ENCODE measurements around the gene CLN6. TPM values are rescaled to one million over a fixed set of nuclear protein-coding genes. Genes with fewer than 3 reads are reported as not detected.

Gene CLN6
- total and polyA plus RNA-seq, 8 donors, result 6.4 to 151 (median 17.3) TPM

DNA sequence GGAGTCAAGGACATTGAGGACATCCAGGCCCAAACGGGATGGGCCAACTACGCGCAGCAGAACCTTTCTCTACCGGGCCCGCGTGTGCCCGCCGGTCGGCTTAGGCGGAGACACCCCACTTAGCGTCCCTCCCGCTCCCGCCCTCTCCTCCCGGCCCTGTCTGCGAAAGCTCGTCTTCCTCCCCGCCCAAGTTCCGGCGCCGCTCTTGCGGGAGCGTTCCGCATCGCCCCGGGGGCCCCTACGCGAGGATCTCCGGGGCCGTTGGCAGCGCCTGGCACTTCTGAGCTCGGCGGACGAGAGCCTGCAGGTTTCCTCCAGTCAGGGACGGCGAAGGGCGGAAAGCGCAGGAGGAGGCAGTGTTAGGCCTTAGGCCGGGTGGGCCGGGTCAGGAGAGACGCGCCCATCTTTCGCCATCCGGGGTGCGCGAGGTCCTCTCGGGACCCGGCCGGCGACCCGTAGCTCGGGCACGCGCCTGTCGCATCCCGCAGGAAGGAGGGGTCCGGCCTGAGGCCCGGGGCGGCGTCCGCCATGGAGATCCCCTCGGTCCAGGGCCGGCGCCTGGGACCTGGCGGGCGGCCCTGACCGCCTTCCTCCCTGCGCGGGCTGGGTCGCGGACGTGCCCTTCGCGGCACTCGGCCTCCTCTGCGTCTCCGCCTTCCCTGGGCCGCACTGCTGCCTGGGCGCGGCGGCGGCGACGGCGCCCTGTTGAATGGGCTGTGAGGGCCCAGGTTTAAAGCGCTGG is 48.2 kb upstream of the CLN6 start, which contains the start of gene FEM1B:
FEM1B (plus strand) TSS at position 143 of the 742 bp plus-strand sequence. CDS start 673 bp downstream, outside the sequence.
- H3K27ac ChIP-seq, result peak within 1 kb of the TSS; percentile 96 to 99 (median 97)
- intact Hi-C loops (cut with DNase I; ENCODE audit: low total_unique reads), result no loop called here
- peaks cover 48 to 80% (median 72%) of the 10 kb centered on the region in 4 donors for H3K4me1 ChIP-seq
- H3K27me3 ChIP-seq, result no peaks in the 10 kb centered on the region
- H3K9me3 ChIP-seq, result no peaks in the 10 kb centered on the region
- peak within 1 kb of the TSS; percentile 78 to 98 (median 86) for H3K4me3 ChIP-seq
- TF ChIP-seq EP300 (IDR thresholded peaks at IDR 0.05), result no peak
- TF ChIP-seq, protein P1, sequence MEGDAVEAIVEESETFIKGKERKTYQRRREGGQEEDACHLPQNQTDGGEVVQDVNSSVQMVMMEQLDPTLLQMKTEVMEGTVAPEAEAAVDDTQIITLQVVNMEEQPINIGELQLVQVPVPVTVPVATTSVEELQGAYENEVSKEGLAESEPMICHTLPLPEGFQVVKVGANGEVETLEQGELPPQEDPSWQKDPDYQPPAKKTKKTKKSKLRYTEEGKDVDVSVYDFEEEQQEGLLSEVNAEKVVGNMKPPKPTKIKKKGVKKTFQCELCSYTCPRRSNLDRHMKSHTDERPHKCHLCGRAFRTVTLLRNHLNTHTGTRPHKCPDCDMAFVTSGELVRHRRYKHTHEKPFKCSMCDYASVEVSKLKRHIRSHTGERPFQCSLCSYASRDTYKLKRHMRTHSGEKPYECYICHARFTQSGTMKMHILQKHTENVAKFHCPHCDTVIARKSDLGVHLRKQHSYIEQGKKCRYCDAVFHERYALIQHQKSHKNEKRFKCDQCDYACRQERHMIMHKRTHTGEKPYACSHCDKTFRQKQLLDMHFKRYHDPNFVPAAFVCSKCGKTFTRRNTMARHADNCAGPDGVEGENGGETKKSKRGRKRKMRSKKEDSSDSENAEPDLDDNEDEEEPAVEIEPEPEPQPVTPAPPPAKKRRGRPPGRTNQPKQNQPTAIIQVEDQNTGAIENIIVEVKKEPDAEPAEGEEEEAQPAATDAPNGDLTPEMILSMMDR (IDR thresholded peaks at IDR 0.05), result peak in 2 of 7 experiments; percentile 13 to 16
- peak in 1 of 4 donors; percentile 35 for TF ChIP-seq POLR2A (IDR thresholded peaks at IDR 0.05)
- peak; percentile 57 to 80 (median 68) for TF ChIP-seq POLR2AphosphoS5 (IDR thresholded peaks at IDR 0.05)
- no peaks in the 10 kb centered on the region for H3K36me3 ChIP-seq
- peak; percentile 90 to 97 for DNase-seq
- WGBS, 5 donors, result 0 to 1% (median 0%) methylated on average over 34 to 85 of the region's 85 CpGs

DNA sequence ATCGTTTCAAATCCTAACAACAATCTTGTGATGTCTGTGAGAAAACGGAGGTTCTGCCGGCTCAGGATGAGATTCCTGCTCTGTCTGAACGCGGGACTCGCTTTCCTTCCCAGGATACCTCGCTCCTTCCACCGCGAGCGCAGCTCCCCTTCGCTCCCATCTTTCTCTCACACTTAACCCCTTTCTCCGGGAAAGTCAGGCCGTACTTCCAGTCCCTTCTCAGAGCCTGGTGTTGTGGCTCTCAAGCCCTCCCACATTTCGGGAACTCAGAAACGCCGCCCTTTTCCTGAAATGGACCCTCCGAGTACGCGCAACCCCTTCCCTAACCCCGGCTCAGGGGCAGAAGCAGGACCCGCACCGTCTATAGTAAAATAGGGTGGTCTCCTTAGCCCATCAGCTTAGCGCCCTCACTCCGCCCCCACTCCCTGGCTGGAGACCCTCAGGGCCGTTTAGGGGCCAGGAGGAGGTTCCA is 47.6 kb upstream of the CLN6 start:
- WGBS, 5 donors, result 0 to 1% (median 1%) methylated on average over 23 to 25 of the region's 25 CpGs
- peak overlapping the region; percentile 78 to 98 (median 86) for H3K4me3 ChIP-seq
- no peak for TF ChIP-seq POLR2A (IDR thresholded peaks at IDR 0.05)
- peaks cover 48 to 79% (median 69%) of the 10 kb centered on the region in 4 donors for H3K4me1 ChIP-seq
- intact Hi-C loops (cut with DNase I; ENCODE audit: low total_unique reads), result no loop called here
- no peaks in the 10 kb centered on the region for H3K36me3 ChIP-seq
- peak overlapping the region; percentile 96 to 99 (median 97) for H3K27ac ChIP-seq
- H3K9me3 ChIP-seq, result no peaks in the 10 kb centered on the region
- no peaks in the 10 kb centered on the region for H3K27me3 ChIP-seq
- peak in 1 of 2 donors; percentile 86 for DNase-seq

DNA sequence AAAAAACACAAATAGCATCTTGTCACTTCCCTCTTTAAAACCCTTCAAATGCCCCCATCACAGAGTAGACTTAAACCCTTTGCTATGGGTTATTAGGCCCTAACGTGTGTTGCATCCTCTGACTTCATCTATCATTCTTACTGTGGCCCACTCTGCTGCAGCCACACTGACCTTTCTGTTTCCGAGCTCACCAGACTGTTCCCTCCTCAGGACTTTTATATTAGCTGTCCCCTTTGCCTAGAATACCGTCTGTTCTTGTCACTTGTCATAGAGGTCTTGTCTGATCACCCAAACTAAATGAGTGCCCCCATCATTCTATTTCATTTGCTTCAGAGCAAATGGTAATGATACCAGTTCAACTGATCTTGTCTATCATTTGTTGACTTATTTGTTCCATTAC is 47.1 kb upstream of the CLN6 start:
- Histone ChIP-seq H3K36me3 (no peaks in the 10 kb centered on the region), H3K27me3 (no peaks in the 10 kb centered on the region), H3K27ac (peak overlapping the region; percentile 42 to 99 (median 97)), H3K9me3 (no peaks in the 10 kb centered on the region), H3K4me1 (peaks cover 50 to 79% (median 66%) of the 10 kb centered on the region in 4 donors), H3K4me3 (peak overlapping the region; percentile 78 to 98 (median 86))
- DNase-seq, result no peak
- TF ChIP-seq POLR2AphosphoS5 (IDR thresholded peaks at IDR 0.05) (no peak), POLR2A (IDR thresholded peaks at IDR 0.05) (no peak), EP300 (IDR thresholded peaks at IDR 0.05) (no peak)
- TF ChIP-seq, protein P1 (IDR thresholded peaks at IDR 0.05), result no peak
- intact Hi-C loops (cut with DNase I; ENCODE audit: low total_unique reads), result no loop called here
- WGBS, 5 donors, result 55 to 72% (median 59%) methylated on average over 3 of the region's 3 CpGs

DNA sequence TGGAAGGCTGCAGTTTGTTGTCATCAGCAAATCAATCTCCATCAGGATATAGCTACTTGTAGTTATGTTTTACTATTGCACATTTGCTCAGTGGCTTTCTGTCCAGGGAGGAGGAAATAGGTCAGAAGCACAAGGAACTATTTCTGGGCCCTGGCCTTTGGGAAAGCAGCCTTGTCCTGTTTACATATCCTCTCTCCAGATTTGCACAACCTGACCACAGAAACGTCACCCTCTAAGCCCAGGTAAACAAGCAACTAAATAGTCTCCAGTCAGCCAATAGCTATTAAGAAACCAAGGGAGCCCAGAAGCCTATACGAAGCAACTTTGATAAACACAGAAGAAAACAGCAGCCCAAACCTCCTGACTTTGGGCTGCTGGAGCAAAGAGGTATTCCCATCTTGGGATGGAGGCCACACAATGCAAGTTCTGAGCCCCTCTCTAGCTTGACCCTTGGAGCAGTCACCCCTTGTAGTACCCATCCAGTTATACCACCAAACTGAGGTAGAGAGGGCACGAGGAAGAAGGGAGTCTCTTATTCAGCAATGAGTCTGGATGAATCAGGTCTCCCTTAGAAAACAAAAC is 45.7 kb upstream of the CLN6 start:
- Histone ChIP-seq H3K4me3 (no peak overlapping the region), H3K9me3 (no peaks in the 10 kb centered on the region), H3K27ac (peak overlapping the region; percentile 77 to 99 (median 97)), H3K36me3 (no peaks in the 10 kb centered on the region), H3K27me3 (no peaks in the 10 kb centered on the region), H3K4me1 (peaks cover 45 to 69% (median 56%) of the 10 kb centered on the region in 4 donors)
- 29 to 50% (median 40%) methylated on average over 3 of the region's 3 CpGs for WGBS, 5 donors
- intact Hi-C loops (cut with DNase I; ENCODE audit: low total_unique reads), result no loop called here
- DNase-seq, result peak; percentile 63 to 67
- no peak for TF ChIP-seq EP300 (IDR thresholded peaks at IDR 0.05)
- peak in 2 of 3 donors; percentile 62 to 64 for TF ChIP-seq POLR2AphosphoS5 (IDR thresholded peaks at IDR 0.05)

DNA sequence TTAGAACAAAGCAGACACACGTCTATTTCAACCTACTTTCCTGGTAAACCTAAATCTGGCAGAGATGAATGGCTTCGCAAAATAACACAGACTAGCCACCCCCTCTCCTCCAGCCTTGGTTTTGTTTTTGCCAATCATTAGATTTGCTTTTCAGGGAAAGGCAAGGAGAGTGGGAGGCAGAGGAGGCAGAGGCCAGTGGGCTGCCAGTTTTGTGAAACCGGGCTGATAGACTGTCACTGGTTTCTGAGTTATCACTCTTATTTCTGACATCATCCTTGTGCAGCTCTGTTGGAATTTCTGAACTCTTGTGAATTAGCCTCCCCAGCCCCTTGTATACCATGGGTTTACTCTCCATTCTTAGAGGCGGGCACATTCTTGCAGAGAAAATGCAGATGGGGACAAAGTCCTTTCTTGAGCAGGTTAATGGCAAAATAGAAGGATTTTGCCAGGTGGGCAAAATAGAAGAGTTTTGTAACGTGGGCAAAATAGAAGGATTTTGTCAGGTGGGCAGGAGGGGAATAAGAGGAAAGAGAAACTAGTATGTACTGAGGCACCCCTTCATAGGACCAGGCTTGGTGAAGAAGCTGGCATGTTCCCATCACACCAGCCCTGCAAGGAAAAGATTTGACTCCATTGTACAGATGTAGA is 44.8 kb upstream of the CLN6 start:
- H3K4me3 ChIP-seq, result no peak overlapping the region
- intact Hi-C loops (cut with DNase I; ENCODE audit: low total_unique reads), result no loop called here
- TF ChIP-seq, protein P1 (IDR thresholded peaks at IDR 0.05), result no peak
- TF ChIP-seq EP300 (IDR thresholded peaks at IDR 0.05), result no peak
- no peak for TF ChIP-seq POLR2AphosphoS5 (IDR thresholded peaks at IDR 0.05)
- TF ChIP-seq POLR2A (IDR thresholded peaks at IDR 0.05), result no peak
- H3K36me3 ChIP-seq, result no peaks in the 10 kb centered on the region
- DNase-seq, result no peak
- H3K27me3 ChIP-seq, result no peaks in the 10 kb centered on the region
- no peaks in the 10 kb centered on the region for H3K9me3 ChIP-seq
- peak overlapping the region; percentile 24 to 99 (median 97) for H3K27ac ChIP-seq
- 60 to 77% (median 68%) methylated on average over 5 of the region's 5 CpGs for WGBS, 5 donors
- H3K4me1 ChIP-seq, result peaks cover 35 to 60% (median 47%) of the 10 kb centered on the region in 4 donors

Data from stomach (tissue), 9 donors.